MM.1S (cell line): ENCODE results near the gene FGFR2.

Source experiments
- DNase-seq: peaks from one replicate; pipeline ENCODE4 v3.0.0-alpha.2; 2015
- H2AFZ ChIP-seq: fragments of 300-600 bp; sonication (generic); 2 replicates; pipeline ENCODE4 v1.6.0; 2016; ENCODE audit warnings: antibody characterized with exemption, low read length
- H3F3A ChIP-seq: fragments of 300-600 bp; sonication (generic); 2 replicates; pipeline ENCODE4 v1.6.1; 2016; ENCODE audit warnings: mild to moderate bottlenecking, antibody characterized with exemption, low read length, moderate library complexity, mixed read lengths; ENCODE audit not compliant: insufficient read depth
- H3K27ac ChIP-seq: fragments of 300-600 bp; sonication (generic); 2 replicates; pipeline ENCODE4 v1.5.1; 2016; ENCODE audit warnings: mild to moderate bottlenecking, low read length
- H3K27me3 ChIP-seq: fragments of 300-600 bp; sonication (generic); replicated peaks from 2 replicates; pipeline ENCODE4 v1.6.0; 2016; ENCODE audit warnings: low read length; ENCODE audit not compliant: insufficient read depth
- H3K36me3 ChIP-seq: fragments of 300-600 bp; sonication (generic); replicated peaks from 2 replicates; pipeline ENCODE4 v1.6.1; 2016; ENCODE audit warnings: mild to moderate bottlenecking, low read length, mixed read lengths; ENCODE audit not compliant: insufficient read depth
- H3K4me1 ChIP-seq: fragments of 300-600 bp; sonication (generic); 2 replicates; pipeline ENCODE4 v1.6.1; 2016; ENCODE audit warnings: low read length, mixed read lengths
- H3K4me2 ChIP-seq: fragments of 300-600 bp; sonication (generic); 2 replicates; pipeline ENCODE4 v1.6.0; 2016; ENCODE audit warnings: low read depth, low read length
- H3K4me3 ChIP-seq: fragments of 300-600 bp; sonication (generic); 2 replicates; pipeline ENCODE4 v1.5.1; 2016; ENCODE audit warnings: low read length, mixed read lengths
- H3K79me2 ChIP-seq: fragments of 300-600 bp; sonication (generic); 2 replicates; pipeline ENCODE4 v1.6.1; 2016; ENCODE audit warnings: mixed run types, low read length, mixed read lengths
- H3K9ac ChIP-seq: fragments of 300-600 bp; sonication (generic); 2 replicates; pipeline ENCODE4 v1.6.1; 2016; ENCODE audit warnings: low read length, mixed read lengths
- H3K9me2 ChIP-seq: fragments of 300-600 bp; sonication (generic); replicated peaks from 2 replicates; pipeline ENCODE4 v1.6.1; 2016; ENCODE audit warnings: mild to moderate bottlenecking, low read length, mixed read lengths; ENCODE audit not compliant: insufficient read depth
- H3K9me3 ChIP-seq: fragments of 300-600 bp; sonication (generic); replicated peaks from 2 replicates; pipeline ENCODE4 v1.6.1; 2016; ENCODE audit warnings: mild to moderate bottlenecking, low read length, mixed read lengths; ENCODE audit not compliant: insufficient read depth
- H4K20me1 ChIP-seq: fragments of 300-600 bp; sonication (generic); 2 replicates; pipeline ENCODE4 v1.6.1; 2016; ENCODE audit warnings: mild to moderate bottlenecking, low read length, moderate library complexity, mixed read lengths; ENCODE audit not compliant: insufficient read depth
- CTCF ChIP-seq: fragments of 300-600 bp; sonication (generic); IDR thresholded peaks from 2 replicates; pipeline ENCODE4 v1.5.1; 2016; ENCODE audit warnings: antibody characterized with exemption, low read length, mixed read lengths
- EZH2 ChIP-seq: fragments of 300-600 bp; sonication (generic); optimal IDR thresholded peaks from 2 replicates; pipeline ENCODE3; 2017; ENCODE audit warnings: low read depth, mild to moderate bottlenecking, antibody characterized with exemption, low read length, mixed read lengths
- EZH2phosphoT487 ChIP-seq: fragments of 300-600 bp; sonication (generic); IDR thresholded peaks from 2 replicates; pipeline ENCODE4 v1.6.1; 2018; ENCODE audit warnings: antibody characterized with exemption, low read length

The FGFR2 gene

GRCh38 chr10:121436630-121437341 lies 161.5 kb downstream of the FGFR2 start:
- Histone ChIP-seq H3K27me3 (no peaks in the 10 kb centered on the region), H3F3A (no peaks in the 10 kb centered on the region), H3K36me3 (no peaks in the 10 kb centered on the region), H4K20me1 (no peaks in the 10 kb centered on the region), H3K9me2 (no peaks in the 10 kb centered on the region), H3K27ac (no peak overlapping the region), H3K4me2 (no peak overlapping the region), H3K9ac (no peak overlapping the region), H3K4me1 (no peaks in the 10 kb centered on the region), H3K79me2 (no peaks in the 10 kb centered on the region), H2AFZ (no peak overlapping the region), H3K4me3 (no peak overlapping the region), H3K9me3 (no peaks in the 10 kb centered on the region)
- no peak for TF ChIP-seq CTCF
- TF ChIP-seq EZH2, result no peak
- no peak for TF ChIP-seq EZH2phosphoT487
- DNase-seq, result no peak

- no peaks in the 10 kb centered on the region for H3K9me3 ChIP-seq
These were observed 162.0 kb downstream of the FGFR2 start for GRCh38 chr10:121436281-121436629.

GRCh38 chr10:121435099-121435875 lies 163.0 kb downstream of the FGFR2 start:
- Histone ChIP-seq H2AFZ (no peak overlapping the region), H3K9me3 (no peaks in the 10 kb centered on the region), H3K4me1 (no peaks in the 10 kb centered on the region), H3K36me3 (no peaks in the 10 kb centered on the region), H3K4me3 (no peak overlapping the region), H3K9ac (no peak overlapping the region), H3K27me3 (no peaks in the 10 kb centered on the region), H3K79me2 (no peaks in the 10 kb centered on the region), H3F3A (no peaks in the 10 kb centered on the region), H3K4me2 (no peak overlapping the region), H4K20me1 (no peaks in the 10 kb centered on the region), H3K9me2 (no peaks in the 10 kb centered on the region), H3K27ac (no peak overlapping the region)
- no peak for DNase-seq
- TF ChIP-seq EZH2 (no peak), EZH2phosphoT487 (no peak), CTCF (no peak)

More at GRCh38 chr10:121436281-121436629, 162.0 kb downstream of the FGFR2 start:
- no peaks in the 10 kb centered on the region for H3K9me2 ChIP-seq
- no peak overlapping the region for H3K9ac ChIP-seq
- no peak overlapping the region for H3K4me2 ChIP-seq
- H3K36me3 ChIP-seq, result no peaks in the 10 kb centered on the region
- no peak overlapping the region for H2AFZ ChIP-seq
- H4K20me1 ChIP-seq, result no peaks in the 10 kb centered on the region
- H3K27me3 ChIP-seq, result no peaks in the 10 kb centered on the region
- no peaks in the 10 kb centered on the region for H3K79me2 ChIP-seq
- no peak overlapping the region for H3K27ac ChIP-seq
- TF ChIP-seq CTCF (no peak), EZH2 (no peak), EZH2phosphoT487 (no peak)
- DNase-seq, result no peak
- no peak overlapping the region for H3K4me3 ChIP-seq
- no peaks in the 10 kb centered on the region for H3F3A ChIP-seq
- no peaks in the 10 kb centered on the region for H3K4me1 ChIP-seq
